H9 (cell line): ENCODE measurements around the gene CDH4. TPM values are rescaled to one million over a fixed set of nuclear protein-coding genes. Genes with fewer than 3 reads are reported as not detected.

ENCODE experiments used
- DNase-seq: peaks from one replicate; pipeline ENCODE4 v3.0.0-alpha.2; 2017
- H2AFZ ChIP-seq: one replicate; pipeline ENCODE4 v1.6.1; 2013; ENCODE audit warnings: mild to moderate bottlenecking, low read length, control low read depth, moderate library complexity
- H2AK5ac ChIP-seq: 2 replicates; pipeline ENCODE4 v1.6.1; 2013; ENCODE audit warnings: low read length, control low read depth, mixed read lengths; ENCODE audit not compliant: insufficient read length
- H2BK120ac ChIP-seq: one replicate; pipeline ENCODE4 v1.6.1; 2013; ENCODE audit warnings: low read depth, mild to moderate bottlenecking, low read length, control low read depth, inconsistent platforms; ENCODE audit not compliant: poor library complexity, severe bottlenecking
- H2BK12ac ChIP-seq: 2 replicates; pipeline ENCODE4 v1.6.1; 2013; ENCODE audit warnings: low read length, control low read depth, mixed read lengths, low read depth; ENCODE audit not compliant: insufficient read length
- H2BK15ac ChIP-seq: 2 replicates; pipeline ENCODE4 v1.6.1; 2013; ENCODE audit warnings: low read depth, low read length, control low read depth
- H2BK20ac ChIP-seq: one replicate; pipeline ENCODE4 v1.6.1; 2013; ENCODE audit warnings: low read depth, mild to moderate bottlenecking, low read length, control low read depth, inconsistent platforms; ENCODE audit not compliant: poor library complexity, severe bottlenecking
- H2BK5ac ChIP-seq: 2 replicates; pipeline ENCODE4 v1.6.1; 2013; ENCODE audit warnings: low read length, control low read depth, mixed read lengths; ENCODE audit not compliant: insufficient read length
- H3K14ac ChIP-seq: 2 replicates; pipeline ENCODE4 v1.6.1; 2013; ENCODE audit warnings: low read length, control low read depth; ENCODE audit not compliant: insufficient read depth
- H3K18ac ChIP-seq: 2 replicates; pipeline ENCODE4 v1.6.1; 2013; ENCODE audit warnings: low read depth, mild to moderate bottlenecking, mixed read lengths, low read length, control low read depth; ENCODE audit not compliant: insufficient read length
- H3K23ac ChIP-seq: 2 replicates; pipeline ENCODE4 v1.6.1; 2013; ENCODE audit warnings: low read length, control low read depth, mixed read lengths, low read depth; ENCODE audit not compliant: insufficient read length
- H3K23me2 ChIP-seq: 2 replicates; pipeline ENCODE4 v1.6.1; 2013; ENCODE audit warnings: low read depth, mild to moderate bottlenecking, mixed read lengths, low read length, control low read depth; ENCODE audit not compliant: insufficient read length, poor library complexity, severe bottlenecking
- H3K27ac ChIP-seq: 2 replicates; pipeline ENCODE4 v1.5.1; 2013; ENCODE audit warnings: low read length, control low read depth, mixed read lengths, low read depth; ENCODE audit not compliant: insufficient read length
- H3K27me3 ChIP-seq: 2 replicates; pipeline ENCODE4 v1.6.1; 2013; ENCODE audit warnings: low read length, control low read depth, inconsistent platforms; ENCODE audit not compliant: insufficient read depth
- H3K4ac ChIP-seq: 2 replicates; pipeline ENCODE4 v1.6.1; 2013; ENCODE audit warnings: low read depth, mild to moderate bottlenecking, control low read depth, inconsistent platforms, low read length, moderate library complexity
- H3K4me1 ChIP-seq: 2 replicates; pipeline ENCODE4 v1.6.1; 2013; ENCODE audit warnings: low read length, control low read depth, inconsistent platforms; ENCODE audit not compliant: insufficient read depth
- H3K4me2 ChIP-seq: 2 replicates; pipeline ENCODE4 v1.6.1; 2013; ENCODE audit warnings: low read length, control low read depth, mixed read lengths; ENCODE audit not compliant: insufficient read length, insufficient read depth
- H3K56ac ChIP-seq: 2 replicates; pipeline ENCODE4 v1.6.1; 2013; ENCODE audit warnings: low read depth, mild to moderate bottlenecking, mixed read lengths, low read length, control low read depth; ENCODE audit not compliant: insufficient read length
- H3K79me1 ChIP-seq: 2 replicates; pipeline ENCODE4 v1.6.1; 2013; ENCODE audit warnings: low read depth, mild to moderate bottlenecking, moderate library complexity, low read length, control low read depth, inconsistent platforms; ENCODE audit not compliant: insufficient read depth, poor library complexity, severe bottlenecking
- H3K79me2 ChIP-seq: 2 replicates; pipeline ENCODE4 v1.6.1; 2013; ENCODE audit warnings: low read length, control low read depth, inconsistent platforms; ENCODE audit not compliant: insufficient read depth
- H3K9ac ChIP-seq: 2 replicates; pipeline ENCODE4 v1.6.1; 2013; ENCODE audit warnings: low read length, control low read depth, mixed read lengths; ENCODE audit not compliant: insufficient read length; ENCODE audit errors: extremely low read depth
- H3K9me3 ChIP-seq: one replicate; pipeline ENCODE4 v1.6.1; 2013; ENCODE audit warnings: low read depth, low read length, inconsistent platforms; ENCODE audit not compliant: control insufficient read depth
- H3T11ph ChIP-seq: one replicate; pipeline ENCODE4 v1.6.1; 2013; ENCODE audit warnings: mild to moderate bottlenecking, low read length, control low read depth, inconsistent platforms
- H4K20me1 ChIP-seq: one replicate; pipeline ENCODE4 v1.6.1; 2013; ENCODE audit not compliant: control insufficient read depth, insufficient read length, insufficient read depth
- H4K5ac ChIP-seq: 2 replicates; pipeline ENCODE4 v1.6.1; 2013; ENCODE audit warnings: low read depth, mild to moderate bottlenecking, mixed read lengths, low read length, control low read depth; ENCODE audit not compliant: insufficient read length
- H4K8ac ChIP-seq: replicated peaks from 2 replicates; pipeline ENCODE4 v1.6.1; 2013; ENCODE audit warnings: low read length, control low read depth, mixed read lengths, low read depth; ENCODE audit not compliant: insufficient read length
- H4K91ac ChIP-seq: 2 replicates; pipeline ENCODE4 v1.6.1; 2013; ENCODE audit warnings: low read depth, mild to moderate bottlenecking, moderate library complexity, mixed read lengths, low read length, control low read depth; ENCODE audit not compliant: insufficient read length
- H3K27ac Mint-ChIP-seq, 3 experiments: 2 replicates in 2 of 3; 3 replicates in 1 of 3; pipeline ENCODE4 v1.8.0; 2020 to 2021; ENCODE audit warnings: mixed read lengths in 3 of 3, mild to moderate bottlenecking in 1 of 3, moderate library complexity in 1 of 3
- H3K27me3 Mint-ChIP-seq: 2 replicates; pipeline ENCODE4 v1.8.0; 2021; ENCODE audit warnings: low read depth, mild to moderate bottlenecking, moderate library complexity, mixed read lengths
- H3K36me3 Mint-ChIP-seq, 3 experiments: 2 replicates in 2 of 3; 3 replicates in 1 of 3; pipeline ENCODE4 v1.8.0; 2020 to 2021; ENCODE audit warnings: low read depth in 3 of 3, mixed read lengths in 3 of 3; ENCODE audit not compliant: insufficient read depth in 1 of 3
- H3K4me1 Mint-ChIP-seq, 2 experiments: 2 replicates each; pipeline ENCODE4 v1.8.0; 2020; ENCODE audit warnings: mixed read lengths in 2 of 2
- H3K4me3 Mint-ChIP-seq, 2 experiments: 2 replicates in 1 of 2; 3 replicates in 1 of 2; pipeline ENCODE4 v1.8.0; 2020 to 2021; ENCODE audit warnings: mild to moderate bottlenecking in 2 of 2, mixed read lengths in 2 of 2, moderate library complexity in 1 of 2
- H3K9me3 Mint-ChIP-seq, 2 experiments: 2 replicates in 1 of 2; 3 replicates in 1 of 2; pipeline ENCODE4 v1.8.0; 2020; ENCODE audit warnings: mild to moderate bottlenecking in 2 of 2, mixed read lengths in 2 of 2, moderate library complexity in 1 of 2
- CTCF ChIP-seq: fragments of 200-600 bp; sonication (generic); conservative IDR thresholded peaks from 3 replicates; pipeline ENCODE4 v1.8.0; 2021; ENCODE audit warnings: antibody characterized with exemption, mild to moderate bottlenecking
- WGBS: extraction: QIAGEN DNeasy Blood & Tissue Kit; methylation state at CpG from one replicate; pipeline ENCODE4 v1.1.7; 2013; ENCODE audit warnings: missing lambda C conversion rate, low lambda C conversion rate, mixed read lengths; ENCODE audit not compliant: insufficient read length; ENCODE audit errors: extremely low coverage; 5-methylcytosine and 5-hydroxymethylcytosine counted together
- total RNA-seq: library from RNA; stranded (reverse); gene quantifications from 2 replicates; pipeline ENCODE4 v1.2.1, GENCODE V29; 2021

The CDH4 gene
- total RNA-seq, 1 experiment from 2014 or later, result 3.0 TPM

- TF ChIP-seq CTCF, result no peak
- Histone ChIP-seq H2BK5ac (no peak overlapping the region), H4K8ac (no peak overlapping the region), H4K91ac (no peak overlapping the region), H3K14ac (no peak overlapping the region), H3K27ac (no peak overlapping the region), H3K23me2 (no peaks in the 10 kb centered on the region), H2AFZ (no peak overlapping the region), H3K9ac (no peak overlapping the region), H3K27me3 (no peaks in the 10 kb centered on the region; the same call in 1 of the 2 replicates), H3K9me3 (no peaks in the 10 kb centered on the region), H3K4me1 (peaks cover 7% of the 10 kb centered on the region; the same call in 1 of the 2 replicates), H4K5ac (no peak overlapping the region), H3K79me2 (no peaks in the 10 kb centered on the region), H3K4ac (no peak overlapping the region), H3K4me2 (no peak overlapping the region), H2BK120ac (no peak overlapping the region), H3K18ac (no peak overlapping the region), H4K20me1 (no peaks in the 10 kb centered on the region), H3K23ac (no peak overlapping the region), H2AK5ac (no peak overlapping the region), H3T11ph (no peak overlapping the region), H2BK20ac (no peak overlapping the region), H2BK15ac (no peak overlapping the region), H3K56ac (no peak overlapping the region), H3K79me1 (no peaks in the 10 kb centered on the region), H2BK12ac (no peak overlapping the region)
- no peak for DNase-seq
- WGBS, result no CpG with 5 or more reads among the region's 11 CpGs
- Mint-ChIP-seq H3K36me3 (no peaks in the 10 kb centered on the region), H3K27me3 (peaks cover 18% of the 10 kb centered on the region), H3K4me3 (no peak overlapping the region), H3K9me3 (no peaks in the 10 kb centered on the region), H3K27ac (no peak overlapping the region), H3K4me1 (peaks cover 41 to 47% of the 10 kb centered on the region in 2 experiments)
These were observed 260.4 kb downstream of the CDH4 start for GRCh38 chr20:61512475-61512874.
